OCI-LY7 (cell line): ENCODE results near the gene ATP6V0D1. TPM values are rescaled to one million over a fixed set of nuclear protein-coding genes. Genes with fewer than 3 reads are reported as not detected.

ENCODE experiments used
- BruUV-seq: library from RNA; stranded (reverse); fragments of 400-500 nt; replicated peaks from 2 replicates; lab custom pipeline; 2021; lab: Mats Ljungman, UMichigan
- CTCF ChIA-PET: fragments of 300-600 bp; sonication (Branson Sonifier 250); formaldehyde crosslinking; loops from one replicate; lab custom pipeline; 2022; ENCODE audit warnings: antibody characterized with exemption; ENCODE audit not compliant: unreplicated experiment; lab: Charles Lee
- POLR2A ChIA-PET: fragments of 300-600 bp; sonication (Branson Sonifier 250); formaldehyde crosslinking; loops from one replicate; lab custom pipeline; 2022; ENCODE audit warnings: antibody characterized with exemption; lab: Charles Lee
- DNase-seq: peaks from one replicate; pipeline ENCODE4 v3.0.0-alpha.2; 2015; ENCODE audit warnings: low spot score
- H2AFZ ChIP-seq: fragments of 200-600 bp; sonication (generic), shearing (Covaris generic); 2 replicates; pipeline ENCODE4 v1.6.1; 2014; ENCODE audit warnings: mild to moderate bottlenecking, antibody characterized with exemption, low read length, moderate library complexity
- H3K27ac ChIP-seq: fragments of 200-600 bp; sonication (generic); 2 replicates; pipeline ENCODE4 v1.5.1; 2014; ENCODE audit warnings: mixed run types, low read depth, mild to moderate bottlenecking, moderate library complexity, low read length, inconsistent platforms; ENCODE audit not compliant: poor library complexity, severe bottlenecking
- H3K36me3 ChIP-seq: fragments of 200-600 bp; sonication (generic); 2 replicates; pipeline ENCODE4 v1.6.1; 2014; ENCODE audit warnings: mild to moderate bottlenecking, antibody characterized with exemption, low read length, moderate library complexity, mixed read lengths; ENCODE audit not compliant: insufficient read depth
- H3K4me1 ChIP-seq: fragments of 200-600 bp; sonication (generic); 2 replicates; pipeline ENCODE4 v1.5.1; 2014; ENCODE audit warnings: mild to moderate bottlenecking, low read length; ENCODE audit not compliant: insufficient read depth, poor library complexity, severe bottlenecking
- H3K4me2 ChIP-seq: fragments of 200-600 bp; sonication (generic); 2 replicates; pipeline ENCODE4 v1.6.1; 2014; ENCODE audit warnings: mild to moderate bottlenecking, low read length
- H3K4me3 ChIP-seq: fragments of 200-600 bp; sonication (generic); 2 replicates; pipeline ENCODE4 v1.5.1; 2014; ENCODE audit warnings: mild to moderate bottlenecking, low read depth, low read length; ENCODE audit not compliant: poor library complexity, severe bottlenecking
- H3K79me2 ChIP-seq: fragments of 200-600 bp; sonication (generic); 2 replicates; pipeline ENCODE4 v1.6.1; 2016; ENCODE audit warnings: low read depth, mild to moderate bottlenecking, low read length, moderate library complexity, mixed read lengths; ENCODE audit not compliant: insufficient read depth
- H3K9me2 ChIP-seq: fragments of 200-600 bp; sonication (generic); 2 replicates; pipeline ENCODE4 v1.6.1; 2016; ENCODE audit warnings: mild to moderate bottlenecking, low read length, mixed read lengths; ENCODE audit not compliant: insufficient read depth
- H3K9me3 ChIP-seq: fragments of 200-600 bp; sonication (generic); 2 replicates; pipeline ENCODE4 v1.6.1; 2014; ENCODE audit warnings: mild to moderate bottlenecking, mixed run types, low read length, mixed read lengths
- H4K20me1 ChIP-seq: fragments of 200-600 bp; sonication (generic); 2 replicates; pipeline ENCODE4 v1.6.1; 2014; ENCODE audit warnings: mild to moderate bottlenecking, antibody characterized with exemption, low read length, moderate library complexity, mixed read lengths; ENCODE audit not compliant: insufficient read depth
- CTCF ChIP-seq: fragments of 200-600 bp; sonication (generic); conservative IDR thresholded peaks from 2 replicates; pipeline ENCODE4 v1.5.1; 2014; ENCODE audit warnings: mild to moderate bottlenecking, antibody characterized with exemption, low read length, moderate library complexity, mixed read lengths
- EZH2phosphoT487 ChIP-seq: fragments of 200-600 bp; sonication (generic); IDR thresholded peaks from 2 replicates; pipeline ENCODE4 v1.6.1; 2018; ENCODE audit warnings: low read depth, borderline replicate concordance, mild to moderate bottlenecking, mixed run types, antibody characterized with exemption, low read length, moderate library complexity, mixed read lengths
- intact Hi-C: fragments of 100-400 bp; cut with micrococcal nuclease; formaldehyde crosslinking; loops from one replicate; pipeline ENCODE4 v1.10.0; 2022; ENCODE audit not compliant: unreplicated experiment
- total RNA-seq, 2 experiments: library from RNA; depleted of rRNA in 1 of 2; stranded (reverse); fragments of >200 nt in 1 of 2; shearing (Covaris generic) in 1 of 2; gene quantifications; 2 replicates each; pipeline ENCODE4 v1.2.3, GENCODE V29; 2014 to 2022

Gene ATP6V0D1
- total RNA-seq, 2 experiments from 2014 or later: 24.4 to 38.0 TPM

GRCh38 chr16:67499106-67499505, 18.1 kb upstream of the ATP6V0D1 start:
- no peak overlapping the region for H2AFZ ChIP-seq
- ChIA-PET POLR2A (interaction anchor here (1.6 kb wide), 1 partner anchor 9 kb away, joined by 6 read pairs; no protein-coding TSS in a partner anchor), CTCF (no interaction called here)
- TF ChIP-seq CTCF: no peak
- no peak for TF ChIP-seq EZH2phosphoT487
- H3K79me2 ChIP-seq: no peaks in the 10 kb centered on the region
- no peak overlapping the region for H3K4me2 ChIP-seq
- H4K20me1 ChIP-seq: no peaks in the 10 kb centered on the region
- no peak overlapping the region for H3K4me3 ChIP-seq
- DNase-seq: no peak
- no peak overlapping the region for H3K27ac ChIP-seq
- H3K4me1 ChIP-seq: peaks cover 15% of the 10 kb centered on the region
- no peaks in the 10 kb centered on the region for H3K9me3 ChIP-seq
- no peaks in the 10 kb centered on the region for H3K9me2 ChIP-seq
- no TSS peak for BruUV-seq
- H3K36me3 ChIP-seq: no peaks in the 10 kb centered on the region
- intact Hi-C loops: no loop called here

GRCh38 chr16:67490335-67491096, 9.6 kb upstream of the ATP6V0D1 start:
- H3K27ac ChIP-seq: no peak overlapping the region
- H4K20me1 ChIP-seq: no peaks in the 10 kb centered on the region; the same call in 1 of the 2 replicates
- peaks cover 3% of the 10 kb centered on the region; the same call in 1 of the 2 replicates for H3K79me2 ChIP-seq
- no peaks in the 10 kb centered on the region for H3K9me2 ChIP-seq
- TF ChIP-seq CTCF: no peak
- no peak for TF ChIP-seq EZH2phosphoT487
- H3K9me3 ChIP-seq: peaks cover 10% of the 10 kb centered on the region; the same call in 1 of the 2 replicates
- ChIA-PET CTCF (interaction anchor here (0.7 to 2.6 kb wide), 3 partner anchors 9 to 30 kb away, joined by 4 to 14 read pairs (median 5); partner anchors contain the start of gene ATP6V0D1), POLR2A (interaction anchor here (0.8 to 2.4 kb wide), 6 partner anchors 8 to 26 kb away, joined by 3 to 23 read pairs (median 7); partner anchors contain the start of gene ATP6V0D1)
- no peak for DNase-seq
- no peak overlapping the region for H3K4me2 ChIP-seq
- BruUV-seq: no TSS peak
- intact Hi-C loops: no loop called here
- peaks cover 12% of the 10 kb centered on the region for H3K36me3 ChIP-seq
- peaks cover 68% of the 10 kb centered on the region for H3K4me1 ChIP-seq
- no peak overlapping the region for H2AFZ ChIP-seq
- no peak overlapping the region for H3K4me3 ChIP-seq
